K562 (cell line): Measurements from ENCODE around the gene CCDC183. TPM values are rescaled to one million over a fixed set of nuclear protein-coding genes. Genes with fewer than 3 reads are reported as not detected.
"Not testable (repeated sequence)": the region's sequence is repeated elsewhere in the genome, so short reads cannot be mapped to it uniquely, and the experiment has no call there.

Source experiments
- ATAC-seq: fragments of 200-7000 bp; cut with Tn5 transposase; 3 replicates; pipeline ENCODE4 v1.9.1; 2020; ENCODE audit warnings: moderate library complexity
- BruUV-seq: library from RNA; stranded (reverse); fragments of 400-500 nt; replicated peaks from 2 replicates; lab custom pipeline; 2021; lab: Mats Ljungman, UMichigan
- CTCF ChIA-PET: fragments of 300-600 bp; formaldehyde crosslinking; extraction: SDS; loops from one replicate; lab custom pipeline; 2021; ENCODE audit warnings: low intra/inter-chr PET ratio; lab: Yijun Ruan, JAX
- POLR2A ChIA-PET: fragments of 300-600, 350-650 bp; sonication (Branson Sonifier 250); formaldehyde crosslinking; extraction: SDS; loops from one replicate; lab custom pipeline; 2021; ENCODE audit warnings: antibody characterized with exemption, inconsistent platforms; lab: Yijun Ruan, JAX
- DNase-seq, 4 experiments: peaks; one replicate each; pipeline versions ENCODE4 v3.0.0 to v3.0.0-alpha.2; 2011 to 2018; ENCODE audit warnings: low spot score in 3 of 4, mixed read lengths in 3 of 4; ENCODE audit errors: extremely low read depth in 1 of 4
- FAIRE-seq: peaks from 2 replicates; lab custom pipeline; 2011; peaks lifted over from hg19 to GRCh38; lab: Jason Lieb, UNC
- H2AFZ ChIP-seq: 2 replicates; pipeline ENCODE4 v1.6.0; 2011; ENCODE audit warnings: low read depth, low read length, control low read depth, inconsistent platforms
- H3K27ac ChIP-seq: fragments of 200-600 bp; 3 replicates; pipeline ENCODE4 v1.8.0; 2011; ENCODE audit warnings: low read depth, mild to moderate bottlenecking, control low read depth, inconsistent platforms, low read length, moderate library complexity, mixed read lengths; ENCODE audit errors: extremely low read depth
- H3K27me3 ChIP-seq, 2 experiments: fragments of 300-600 bp in 1 of 2; 2 replicates in 1 of 2; 3 replicates in 1 of 2; pipeline versions ENCODE4 v1.6.0 to v1.8.0; 2011; ENCODE audit warnings: inconsistent platforms in 2 of 2, low read length in 2 of 2, mild to moderate bottlenecking in 1 of 2, mixed read lengths in 1 of 2, moderate library complexity in 1 of 2; ENCODE audit not compliant: control insufficient read depth in 2 of 2, insufficient read depth in 2 of 2
- H3K36me3 ChIP-seq: fragments of 300-600 bp; 3 replicates; pipeline ENCODE4 v1.8.0; 2011; ENCODE audit warnings: mild to moderate bottlenecking, low read length, inconsistent platforms; ENCODE audit not compliant: control insufficient read depth, insufficient read depth
- H3K4me1 ChIP-seq, 2 experiments: fragments of 200-600 bp in 1 of 2; replicated peaks in 1 of 2; 2 replicates in 1 of 2; 3 replicates in 1 of 2; pipeline versions ENCODE4 v1.5.1 to v1.8.0; 2011; ENCODE audit warnings: inconsistent platforms in 2 of 2, low read length in 2 of 2, mild to moderate bottlenecking in 1 of 2, mixed read lengths in 1 of 2, moderate library complexity in 1 of 2; ENCODE audit not compliant: control insufficient read depth in 2 of 2, insufficient read depth in 2 of 2
- H3K4me2 ChIP-seq: 2 replicates; pipeline ENCODE4 v1.6.1; 2011; ENCODE audit warnings: low read length, control low read depth, inconsistent platforms, mixed read lengths; ENCODE audit not compliant: insufficient read depth
- H3K4me3 ChIP-seq: fragments of 200-600 bp; sonication (generic), shearing (Covaris generic); 2 replicates; pipeline ENCODE4 v1.5.1; 2016; ENCODE audit warnings: control low read depth, inconsistent platforms
- H3K79me2 ChIP-seq: fragments of 200-600 bp; 3 replicates; pipeline ENCODE4 v1.8.0; 2011; ENCODE audit warnings: low read length, inconsistent platforms; ENCODE audit not compliant: control insufficient read depth, insufficient read depth
- H3K9ac ChIP-seq, 2 experiments: 2 replicates each; pipeline versions ENCODE4 v1.6.0 to v1.6.1; 2011; ENCODE audit warnings: low read depth in 2 of 2, low read length in 2 of 2, control low read depth in 1 of 2, inconsistent platforms in 1 of 2, mild to moderate bottlenecking in 1 of 2, mixed read lengths in 1 of 2; ENCODE audit not compliant: insufficient read depth in 1 of 2
- H3K9me1 ChIP-seq: one replicate; pipeline ENCODE4 v1.6.0; 2011; ENCODE audit warnings: inconsistent platforms, mild to moderate bottlenecking, low read length, moderate library complexity; ENCODE audit not compliant: control insufficient read depth, insufficient read depth
- H3K9me3 ChIP-seq: replicated peaks from 2 replicates; pipeline ENCODE4 v1.5.1; 2011; ENCODE audit warnings: low read depth, low read length, inconsistent platforms; ENCODE audit not compliant: control insufficient read depth, insufficient read depth
- H4K20me1 ChIP-seq: replicated peaks from 2 replicates; pipeline ENCODE4 v1.6.1; 2011; ENCODE audit warnings: low read length, inconsistent platforms, mixed read lengths; ENCODE audit not compliant: control insufficient read depth, insufficient read depth
- NFIC ChIP-seq: fragments of 450-650 bp; IDR thresholded peaks from 2 replicates; pipeline ENCODE4 v1.6.1; 2017; ENCODE audit warnings: mild to moderate bottlenecking, inconsistent platforms
- TOE1 ChIP-seq, 2 experiments: fragments of 450-650 bp in 1 of 2; sonication (generic) in 1 of 2; formaldehyde crosslinking in 1 of 2; IDR thresholded peaks; 2 replicates each; pipeline versions ENCODE4 v1.7.1 to v1.8.0; 2016 to 2022; ENCODE audit warnings: borderline replicate concordance in 2 of 2, mild to moderate bottlenecking in 2 of 2, antibody characterized with exemption in 1 of 2, inconsistent platforms in 1 of 2, low read depth in 1 of 2, missing genetic modification reagents in 1 of 2, moderate library complexity in 1 of 2
- ZNF140 ChIP-seq: fragments of 250-450 bp; sonication (Bioruptor Pico); IDR thresholded peaks from 2 replicates; pipeline ENCODE4 v1.8.0; 2021; ENCODE audit warnings: moderate library complexity, mild to moderate bottlenecking, inconsistent platforms
- WGBS: fragments of 100-300 bp; shearing (Covaris generic); methylation state at CpG from one replicate; pipeline ENCODE4 v1.1.6; 2016; ENCODE audit warnings: low coverage, mixed read lengths; ENCODE audit not compliant: insufficient coverage; ENCODE audit errors: missing lambda C conversion rate; 5-methylcytosine and 5-hydroxymethylcytosine counted together
- in situ Hi-C: fragments of 300-500 bp; cut with MboI; formaldehyde crosslinking; loops from 4 replicates; pipeline ENCODE4 v1.15.0; 2018; ENCODE audit warnings: inconsistent platforms, mixed read lengths
- intact Hi-C: fragments of 100-400 bp; cut with micrococcal nuclease; formaldehyde crosslinking; loops from 2 replicates; pipeline ENCODE4 v1.14.2; 2022
- polyA plus RNA-seq, 8 experiments: library from polyadenylated mRNA; depleted of rRNA in 4 of 8; stranded (reverse) in 5 of 8; unstranded in 3 of 8; fragments of >200 nt; fragmentation: Nextera tagmentation in 2 of 8; fragmentation: Illumina TruSeq in 1 of 8; extraction: Ambion mirVana in 2 of 8; extraction: Trizol in 1 of 8; gene quantifications; 2 replicates each; pipeline versions ENCODE4 v1.2.1 to v1.2.3, GENCODE V29; 2011 to 2014; ENCODE audit warnings: inconsistent platforms in 1 of 8, missing spikeins in 1 of 8
- total RNA-seq, 7 experiments: library from RNA; depleted of rRNA in 6 of 7; stranded (reverse); fragments of >200 nt in 6 of 7; fragmentation: Illumina TruSeq in 2 of 7; extraction: Trizol in 2 of 7; gene quantifications; 2 replicates each; pipeline versions ENCODE4 v1.2.1 to v1.2.3, GENCODE V29; 2011 to 2021; ENCODE audit warnings: low replicate concordance in 1 of 7

The CCDC183 gene
- total and polyA plus RNA-seq, 9 of the 15 experiments (the other 6 are each of a cell fraction or from before 2014, with no cell fraction given), result 0.21 to 0.60 (median 0.29) TPM; not detected in 4

- no peaks in the 10 kb centered on the region for H3K27me3 ChIP-seq
- no peaks in the 10 kb centered on the region for H4K20me1 ChIP-seq
- POLR2A ChIA-PET, result interaction anchor here (1.1 kb wide), 1 partner anchor 402 kb away, joined by 4 read pairs; the partner anchor contains the start of gene SSNA1
- H3K4me1 ChIP-seq, result peaks cover 33 to 38% of the 10 kb centered on the region in 2 experiments
- no peaks in the 10 kb centered on the region for H3K36me3 ChIP-seq
- H3K9me3 ChIP-seq, result no peaks in the 10 kb centered on the region
- H3K4me3 ChIP-seq, result no peak overlapping the region
- ATAC-seq (no peak), DNase-seq (no peak), FAIRE-seq (no peak)
- H3K79me2 ChIP-seq, result peaks cover 3% of the 10 kb centered on the region
- no peaks in the 10 kb centered on the region for H3K9me1 ChIP-seq
- WGBS, result 67% methylated on average over 10 of the region's 10 CpGs
- H3K27ac ChIP-seq, result no peak overlapping the region; the same call in 2 of the 3 replicates
- no TSS peak for BruUV-seq
- peak overlapping the region; percentile 64; the same call in 1 of the 2 replicates for H2AFZ ChIP-seq
- H3K4me2 ChIP-seq, result no peak overlapping the region
- in situ Hi-C loops, result loop anchor here (25.0 kb wide), 1 partner anchor 451 kb away; the partner anchor contains the start of genes CYSRT1, RNF224, SLC34A3 and TUBB4B
- intact Hi-C loops, result loop anchor here (2.0 to 10.0 kb wide), 3 partner anchors 54 to 458 kb away; partner anchors contain the start of genes C8G and TUBB4B
- CTCF ChIA-PET, result interaction anchor here (1.6 kb wide), 1 partner anchor 249 kb away, joined by 10 read pairs; no protein-coding TSS in a partner anchor
- 0 out of 4 replicates have a peak overlapping the region, but pooled peaks of 1 of the 2 experiments have one; percentile 11 for H3K9ac ChIP-seq
- no peak for TF ChIP-seq ZNF140 (CRISPR knock-in tag)
- 0 out of 2 replicates have a peak, but pooled peaks have one; percentile 54 for TF ChIP-seq NFIC
- no peak for TF ChIP-seq TOE1 (IDR thresholded peaks at IDR 0.05; ENCODE audit: borderline replicate concordance)
- TF ChIP-seq TOE1 (CRISPR knock-in tag; IDR thresholded peaks at IDR 0.05; ENCODE audit: borderline replicate concordance, low read depth), result no peak
Measured at GRCh38 chr9:136786451-136786850, 9.7 kb upstream of the CCDC183 start.

DNA sequence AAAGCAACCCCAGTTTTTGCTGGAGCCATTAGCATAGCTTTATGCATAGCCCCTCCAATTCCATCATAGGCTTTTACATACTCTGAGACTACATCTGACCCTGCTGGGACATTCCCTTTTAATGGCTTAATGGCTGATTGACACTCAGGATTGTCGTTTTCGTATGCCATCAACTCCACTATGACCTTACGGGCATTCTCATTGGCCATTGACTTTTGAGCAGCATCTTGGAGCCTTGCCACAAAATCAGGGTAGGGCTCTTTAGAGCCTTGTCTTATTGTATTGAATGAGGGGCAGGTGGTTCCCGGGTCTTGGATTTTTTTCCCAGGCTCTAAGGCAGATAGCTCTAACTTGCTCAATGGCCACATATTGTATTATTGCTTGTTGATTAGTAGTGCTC, 9.2 kb upstream of the CCDC183 start:
- H3K27me3 ChIP-seq, H3K36me3 ChIP-seq, BruUV-seq, H3K27ac ChIP-seq, H3K9me3 ChIP-seq, H3K4me2 ChIP-seq, FAIRE-seq, H3K79me2 ChIP-seq, ATAC-seq, H3K9me1 ChIP-seq, DNase-seq, H3K4me3 ChIP-seq, POLR2A ChIA-PET, H4K20me1 ChIP-seq, H3K9ac ChIP-seq, H2AFZ ChIP-seq: not testable (repeated sequence)
- intact Hi-C loops (loop anchor here (1.0 to 10.0 kb wide), 4 partner anchors 54 to 458 kb away; partner anchors contain the start of genes C8G and TUBB4B), in situ Hi-C loops (loop anchor here (25.0 kb wide), 1 partner anchor 450 kb away; the partner anchor contains the start of genes CYSRT1, RNF224, SLC34A3 and TUBB4B)
- 33% methylated on average over 4 of the region's 4 CpGs for WGBS
- peak; percentile 22; the same call in 1 of the 2 replicates for TF ChIP-seq NFIC
- CTCF ChIA-PET, result interaction anchor here (0.6 to 1.6 kb wide), 5 partner anchors 22 to 508 kb away, joined by 3 to 10 read pairs (median 3); no protein-coding TSS in a partner anchor
- H3K4me1 ChIP-seq, result peaks cover 38 to 40% of the 10 kb centered on the region in 2 experiments
